HG02798 (cell line): ENCODE measurements around the gene MAG.
"Not testable (repeated sequence)": the region's sequence is repeated elsewhere in the genome, so short reads cannot be mapped to it uniquely, and the experiment has no call there.

ENCODE experiments used
- ATAC-seq: cut with Tn5 transposase; IDR thresholded peaks from one replicate; pipeline ENCODE4 v1.9.1; 2021; ENCODE audit warnings: mild to moderate bottlenecking; ENCODE audit not compliant: unreplicated experiment, poor library complexity

Gene MAG

GRCh38 chr19:35279985-35280821, 11.8 kb upstream of the MAG start:
- ATAC-seq = no peak

GRCh38 chr19:35281303-35281702, 10.7 kb upstream of the MAG start:
- no peak for ATAC-seq

- no peak for ATAC-seq
These were observed 7.5 kb upstream of the MAG start for GRCh38 chr19:35284153-35285094.

DNA sequence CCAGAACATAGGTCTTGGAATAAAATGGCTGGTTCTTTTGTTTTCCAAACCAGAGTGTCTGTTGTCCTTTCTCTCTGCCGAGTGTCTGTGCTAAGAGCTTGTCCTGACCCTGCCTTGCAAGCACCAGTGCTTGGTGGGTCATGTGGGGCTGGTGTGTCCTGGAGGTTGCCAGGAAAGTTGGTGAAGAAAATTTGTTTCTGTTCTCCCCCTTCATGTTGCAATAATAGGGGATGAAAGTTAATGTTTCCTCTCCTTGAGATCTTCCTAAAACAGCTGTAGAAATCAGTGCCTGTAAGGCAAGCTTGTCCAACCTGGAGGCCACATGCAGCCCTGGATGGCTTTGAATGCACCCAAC, 6.9 kb upstream of the MAG start:
- no peak for ATAC-seq

- ATAC-seq = not testable (repeated sequence)
These were observed 6.5 kb upstream of the MAG start for GRCh38 chr19:35285465-35285864.

DNA sequence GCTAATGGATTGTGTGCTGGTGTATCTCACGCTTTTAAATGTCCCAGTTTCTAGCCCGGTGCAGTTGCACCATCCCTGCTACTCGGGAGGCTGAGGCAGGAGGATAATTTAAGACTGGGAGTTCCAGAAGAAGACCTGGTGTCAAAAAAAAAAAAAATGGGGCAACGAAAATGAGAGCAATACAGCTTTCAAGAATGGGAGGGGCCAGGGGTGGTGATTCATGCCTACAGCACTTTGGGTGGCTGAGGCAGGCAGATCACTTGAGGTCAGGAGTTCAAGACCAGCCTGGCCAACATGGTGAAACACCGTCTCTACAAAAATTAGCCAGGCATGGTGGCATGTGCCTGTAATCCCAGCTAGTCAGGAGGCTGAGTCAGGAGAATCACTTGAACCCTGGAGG, 5.9 kb upstream of the MAG start:
- not testable (repeated sequence) for ATAC-seq

DNA sequence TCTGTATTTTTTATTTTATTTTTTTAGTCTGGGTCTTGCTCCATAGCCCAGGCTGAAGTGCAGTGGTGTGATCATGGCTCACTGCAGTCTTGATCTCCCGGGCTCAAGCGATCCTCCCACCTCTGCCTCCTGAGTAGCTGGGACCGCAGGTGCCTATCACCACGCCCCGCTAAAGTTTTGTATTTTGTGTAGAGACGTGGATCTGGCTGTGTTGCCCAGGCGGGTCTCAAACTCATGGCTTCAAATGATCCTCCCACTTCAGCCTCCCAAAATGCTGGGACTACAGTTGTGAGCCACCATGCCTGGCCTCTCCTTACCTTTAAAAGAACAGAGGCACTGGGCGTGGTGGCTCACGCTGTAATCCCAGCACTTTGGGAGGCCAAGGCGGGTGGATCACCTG, 4.2 kb upstream of the MAG start:
- ATAC-seq = no peak

- ATAC-seq = no peak
These were observed 3.6 kb upstream of the MAG start for GRCh38 chr19:35288331-35288730.

GRCh38 chr19:35288906-35289305, 3.1 kb upstream of the MAG start:
- no peak for ATAC-seq

- ATAC-seq = no peak
These were observed 1.4 kb upstream of the MAG start for GRCh38 chr19:35290381-35291127.

DNA sequence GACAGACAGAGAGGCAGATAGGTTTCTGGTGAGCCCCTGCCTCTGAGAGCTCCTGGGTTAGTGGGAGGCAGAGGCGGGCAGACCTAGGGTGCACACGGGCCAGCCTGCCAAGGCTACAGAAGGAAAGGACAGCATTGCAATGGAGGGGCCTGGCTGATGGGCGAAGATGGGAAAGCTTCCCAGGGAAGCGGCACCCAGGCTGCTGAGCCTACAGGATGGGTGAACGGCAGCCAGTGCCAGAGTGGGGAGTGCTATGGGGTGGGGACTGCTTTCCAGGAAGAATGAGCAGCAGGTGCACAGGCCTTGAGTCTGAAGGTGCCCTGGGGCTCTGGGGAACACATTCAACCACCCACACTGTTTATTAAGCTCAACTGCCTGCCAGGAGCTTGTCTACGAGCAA, 702 bp upstream of the MAG start:
- no peak for ATAC-seq

DNA sequence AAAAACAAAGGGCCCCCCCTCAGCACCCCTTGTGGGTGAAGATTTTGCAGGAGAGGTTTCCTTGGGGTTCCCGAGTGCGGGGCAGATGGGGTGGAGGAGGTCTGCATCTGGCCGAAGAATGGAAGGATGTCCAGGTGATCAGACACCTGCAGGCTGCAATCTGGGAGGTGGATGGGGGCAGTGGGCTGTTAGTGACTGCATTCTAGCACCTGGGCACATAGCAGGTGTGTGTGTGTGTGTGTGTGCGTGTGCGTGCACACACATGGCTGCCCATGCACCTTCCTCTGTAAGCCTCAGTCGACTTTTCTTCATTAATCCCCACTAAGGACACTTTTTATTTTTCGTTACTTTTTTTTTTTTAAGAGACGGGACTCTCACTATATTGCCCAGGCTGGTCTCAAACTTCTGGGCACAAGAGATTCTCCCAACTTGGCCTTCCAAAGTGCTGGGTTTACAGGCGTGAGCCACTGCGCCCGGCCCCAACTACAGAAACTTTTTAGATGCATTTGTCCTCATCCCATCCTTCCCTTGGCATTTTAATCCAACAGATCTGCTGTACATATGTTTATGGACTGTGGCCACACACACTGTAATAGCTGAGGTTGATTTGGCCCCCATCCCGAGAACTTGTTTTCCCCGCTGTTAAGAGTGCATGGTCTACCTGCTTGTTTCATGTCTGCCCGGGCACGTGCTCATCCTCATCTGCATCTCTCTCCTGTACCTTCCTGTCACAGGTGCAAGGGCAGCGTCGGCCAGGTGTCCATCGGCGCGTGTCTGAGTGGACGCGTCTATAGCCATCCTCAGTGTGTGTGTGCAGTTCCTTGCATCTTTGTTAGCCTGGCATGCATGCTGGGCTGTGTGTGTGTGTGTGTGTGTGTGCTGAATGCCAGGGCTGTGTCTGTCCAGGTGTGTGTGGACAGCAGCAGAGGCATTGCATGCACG, 731 bp downstream of the MAG start:
- no peak for ATAC-seq

- ATAC-seq = no peak
These were observed 1.4 kb downstream of the MAG start for GRCh38 chr19:35293363-35293739.

- ATAC-seq = no peak
These were observed 1.8 kb downstream of the MAG start for GRCh38 chr19:35293808-35294207.

DNA sequence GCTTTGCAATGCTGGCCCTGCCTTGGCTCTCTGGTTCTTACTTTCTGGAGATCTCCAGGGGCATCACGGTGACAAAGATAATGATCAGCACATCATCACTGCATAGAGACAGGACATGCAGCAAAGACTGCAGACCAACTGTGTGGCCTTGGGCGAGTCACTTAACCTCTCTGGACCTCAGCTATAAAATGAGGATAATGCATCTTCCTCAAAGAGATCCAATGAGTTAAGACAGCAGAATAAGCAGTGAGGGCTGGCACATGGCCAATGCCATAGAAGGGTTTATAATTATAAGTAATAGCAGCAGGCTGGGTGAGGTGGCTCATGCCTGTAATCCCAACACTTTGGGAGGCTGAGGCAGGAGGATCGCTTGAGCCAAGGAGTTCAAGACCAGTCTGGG, 2.4 kb downstream of the MAG start:
- ATAC-seq = no peak

DNA sequence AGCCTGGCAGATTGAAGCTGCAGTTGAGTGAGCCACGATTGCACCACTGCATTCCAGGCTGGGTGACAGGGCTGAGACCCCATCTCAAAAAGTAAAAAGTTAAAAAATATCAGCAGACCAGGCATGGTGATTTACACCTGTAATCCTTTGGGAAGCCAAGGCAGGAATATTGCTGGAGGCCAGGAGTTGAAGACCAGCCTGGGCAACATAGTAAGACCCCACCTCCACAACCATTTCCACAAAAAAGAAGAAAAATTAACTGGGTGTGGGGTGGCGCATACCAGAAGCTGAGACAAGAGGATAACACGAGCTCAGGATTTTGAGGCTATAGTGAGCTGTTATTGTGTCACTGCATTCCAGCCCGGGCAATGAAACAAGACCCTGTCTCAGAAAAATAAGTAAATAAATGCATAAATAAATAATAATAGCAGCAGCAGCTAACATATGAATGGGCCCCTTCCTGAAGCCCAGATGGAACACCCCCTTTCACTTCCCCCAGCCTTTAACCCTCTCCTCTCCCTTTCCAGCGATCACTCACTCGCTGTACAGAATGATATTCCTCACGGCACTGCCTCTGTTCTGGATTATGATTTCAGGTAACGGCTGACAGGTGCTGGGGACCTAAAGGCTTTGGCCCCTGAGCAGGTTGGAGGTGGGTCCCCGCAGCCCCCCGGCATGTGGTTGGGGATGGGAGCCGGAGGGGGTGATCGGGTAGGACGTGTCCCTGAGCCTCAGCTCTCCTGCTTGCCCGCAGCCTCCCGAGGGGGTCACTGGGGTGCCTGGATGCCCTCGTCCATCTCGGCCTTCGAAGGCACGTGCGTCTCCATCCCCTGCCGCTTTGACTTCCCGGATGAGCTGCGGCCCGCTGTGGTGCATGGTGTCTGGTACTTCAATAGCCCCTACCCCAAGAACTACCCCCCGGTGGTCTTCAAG, 3.2 kb downstream of the MAG start:
- no peak for ATAC-seq

GRCh38 chr19:35295792-35296462, 4.0 kb downstream of the MAG start:
- ATAC-seq = no peak
